NCI-H345 treated with DMSO at 0.1 percent for 48 hours (cell line): ENCODE measurements around the gene ANXA4.
A peak's percentile ranks its signal among the peaks of the same experiment; 100 is the strongest.
"Not testable (repeated sequence)": the region's sequence is repeated elsewhere in the genome, so short reads cannot be mapped to it uniquely, and the experiment has no call there.

Source experiments
- DNase-seq: peaks from one replicate; lab custom pipeline; 2025; ENCODE audit not compliant: unreplicated experiment; lab: John Stamatoyannopoulos, UW

Gene ANXA4

DNA sequence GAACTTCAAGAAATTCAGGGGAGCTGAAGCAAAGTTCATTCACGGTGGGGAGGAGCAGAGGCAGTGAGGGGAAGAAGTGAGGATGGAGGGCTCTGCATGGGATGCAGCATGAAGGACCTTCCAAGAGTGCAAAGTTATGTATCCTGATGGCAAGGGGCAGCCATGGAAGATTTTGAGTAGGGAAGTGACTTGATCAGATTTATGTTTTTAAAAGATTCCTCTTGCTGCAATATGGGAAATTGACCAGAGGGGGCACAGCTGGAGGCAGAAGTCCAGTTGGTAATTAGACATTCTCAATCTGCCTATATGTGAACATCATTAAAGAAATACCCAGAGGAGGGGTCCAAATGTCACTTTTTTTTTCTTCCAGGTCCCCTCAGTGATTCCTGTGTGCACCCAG, 21.5 kb upstream of the ANXA4 start:
- DNase-seq = no peak

DNA sequence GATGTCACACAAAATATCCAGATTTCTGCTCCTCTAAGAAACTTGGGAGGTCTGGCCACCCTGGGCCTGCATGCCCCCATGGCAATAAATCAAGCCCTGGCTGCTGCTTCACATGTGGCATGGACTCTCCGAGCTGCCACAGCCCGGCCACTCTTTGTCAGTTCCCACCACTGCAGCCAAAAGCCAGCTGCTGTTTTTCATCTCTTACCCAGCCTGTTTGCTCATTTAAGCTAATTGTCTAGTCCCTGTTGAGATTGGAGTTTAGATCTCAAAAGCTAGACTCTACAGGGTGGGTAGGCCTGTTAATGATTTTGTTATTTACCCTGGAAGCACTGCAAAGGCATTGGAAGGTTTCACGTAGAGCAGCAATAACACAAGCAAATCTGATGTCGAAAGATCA, 20.9 kb upstream of the ANXA4 start:
- DNase-seq = no peak

DNA sequence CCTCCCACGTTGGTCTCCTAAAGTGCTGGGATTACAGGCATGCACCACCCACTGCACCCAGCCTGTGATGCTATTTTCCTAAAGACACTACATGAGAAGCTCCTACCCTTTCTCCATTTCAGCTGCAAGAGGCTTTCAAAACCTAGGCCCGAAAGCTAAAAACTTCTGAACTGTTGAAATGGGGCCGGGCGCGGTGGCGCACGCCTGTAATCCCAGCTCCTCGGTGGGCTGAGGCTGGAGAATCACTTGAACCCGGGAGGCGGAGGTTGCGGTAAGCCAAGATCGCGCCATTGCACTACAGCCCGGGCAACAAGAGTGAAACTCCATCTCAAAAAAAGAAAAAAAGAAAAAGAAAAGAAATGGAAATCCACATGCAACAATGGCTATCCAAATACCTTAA, 18.1 kb upstream of the ANXA4 start:
- DNase-seq = no peak

DNA sequence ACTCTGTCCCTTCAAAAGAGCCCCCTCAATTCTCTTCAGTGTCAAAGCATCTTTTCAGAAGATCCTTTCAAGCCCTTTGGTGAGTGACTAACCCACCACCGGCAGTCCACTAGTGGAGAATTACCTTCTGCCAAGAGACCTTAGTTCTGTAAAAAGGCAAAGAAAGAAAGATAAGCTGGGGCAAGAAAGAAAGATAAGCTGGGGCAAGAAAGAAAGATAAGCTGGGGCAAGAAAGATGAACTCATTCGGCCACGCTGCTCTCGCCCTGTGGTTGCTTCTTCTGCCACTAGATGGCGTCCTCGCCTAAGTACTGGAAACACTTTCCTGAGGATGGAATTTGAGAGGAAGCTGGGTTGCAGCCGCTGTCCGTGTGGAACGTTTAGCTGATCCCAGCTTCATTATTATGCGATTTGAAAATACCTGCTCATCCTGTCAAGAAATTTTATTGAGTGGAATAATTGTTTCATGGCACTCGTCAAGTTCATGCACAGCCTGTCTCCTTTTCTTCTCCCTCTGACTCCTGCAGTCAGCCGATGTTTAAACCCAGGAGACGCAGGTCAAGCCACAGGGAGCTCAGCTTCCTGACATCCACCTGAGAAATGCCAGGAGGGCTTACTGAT, 17.3 kb upstream of the ANXA4 start:
- peak; percentile 87 for DNase-seq

DNA sequence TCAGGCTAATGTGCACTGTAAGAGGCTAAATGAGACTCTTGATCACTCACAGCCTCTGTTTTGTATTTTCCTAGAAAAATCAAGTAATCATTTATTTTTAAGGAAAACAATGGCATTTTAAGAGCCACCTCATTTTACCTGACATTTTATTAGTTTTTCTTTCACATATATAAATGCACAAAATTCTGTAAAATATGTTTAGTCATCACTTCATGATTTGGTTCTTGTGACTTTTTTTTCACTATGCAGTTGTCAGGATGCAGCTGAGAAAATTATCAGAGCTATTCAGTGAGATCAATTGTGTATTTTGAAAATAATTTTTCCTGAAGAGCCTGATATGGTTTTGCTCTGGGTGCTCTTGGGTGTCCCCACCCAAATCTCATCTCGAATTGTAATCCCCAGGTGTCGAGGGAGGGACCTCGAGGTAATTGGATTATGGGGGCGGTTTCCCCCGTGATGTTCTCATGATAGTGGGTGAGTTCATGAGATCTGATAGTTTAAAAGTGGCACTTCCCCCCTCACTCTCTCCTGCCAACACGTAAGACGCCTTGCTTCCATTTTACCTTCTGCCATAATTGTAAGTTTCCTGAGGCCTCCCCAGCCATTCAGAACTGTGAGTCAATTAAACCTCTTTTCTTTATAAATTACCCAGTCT, 16.1 kb upstream of the ANXA4 start:
- DNase-seq = no peak

DNA sequence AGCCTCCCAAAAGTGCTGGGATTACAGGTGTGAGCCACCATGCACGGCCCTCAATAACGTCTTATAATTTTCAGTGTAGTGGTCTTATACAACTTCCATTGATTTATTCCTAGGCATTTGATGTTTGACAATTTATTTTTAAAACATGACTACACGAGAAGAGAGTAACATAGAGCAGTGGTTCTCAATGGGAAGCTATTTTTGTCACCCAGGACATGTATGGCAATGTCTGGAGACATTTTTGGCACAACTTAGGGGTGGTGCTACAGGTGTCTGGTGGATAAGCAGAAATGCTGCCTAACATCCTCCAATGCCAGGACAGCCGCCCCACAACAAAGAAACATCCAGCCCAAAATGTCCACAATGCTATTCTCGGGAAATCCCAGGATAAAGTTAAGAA, 12.7 kb upstream of the ANXA4 start:
- no peak for DNase-seq

DNA sequence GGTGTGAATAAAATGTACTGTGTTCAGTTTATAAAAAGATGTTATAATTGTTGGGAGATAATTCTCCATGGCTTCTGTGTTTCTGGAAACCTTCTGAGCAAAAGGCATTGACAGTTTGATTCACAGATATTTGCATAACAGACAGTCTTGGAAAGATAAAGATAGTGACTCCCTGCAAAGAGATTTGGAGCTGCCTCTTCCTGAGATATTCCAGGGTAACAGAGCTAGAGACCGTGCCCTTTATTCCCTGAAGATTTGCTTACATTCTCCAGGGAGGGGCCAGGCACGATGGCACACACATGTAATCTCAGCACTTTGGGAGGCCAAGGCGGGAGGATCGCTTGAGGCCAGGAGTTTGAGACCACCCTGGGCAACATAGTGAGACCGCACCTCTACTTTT, 12.2 kb upstream of the ANXA4 start:
- no peak for DNase-seq

DNA sequence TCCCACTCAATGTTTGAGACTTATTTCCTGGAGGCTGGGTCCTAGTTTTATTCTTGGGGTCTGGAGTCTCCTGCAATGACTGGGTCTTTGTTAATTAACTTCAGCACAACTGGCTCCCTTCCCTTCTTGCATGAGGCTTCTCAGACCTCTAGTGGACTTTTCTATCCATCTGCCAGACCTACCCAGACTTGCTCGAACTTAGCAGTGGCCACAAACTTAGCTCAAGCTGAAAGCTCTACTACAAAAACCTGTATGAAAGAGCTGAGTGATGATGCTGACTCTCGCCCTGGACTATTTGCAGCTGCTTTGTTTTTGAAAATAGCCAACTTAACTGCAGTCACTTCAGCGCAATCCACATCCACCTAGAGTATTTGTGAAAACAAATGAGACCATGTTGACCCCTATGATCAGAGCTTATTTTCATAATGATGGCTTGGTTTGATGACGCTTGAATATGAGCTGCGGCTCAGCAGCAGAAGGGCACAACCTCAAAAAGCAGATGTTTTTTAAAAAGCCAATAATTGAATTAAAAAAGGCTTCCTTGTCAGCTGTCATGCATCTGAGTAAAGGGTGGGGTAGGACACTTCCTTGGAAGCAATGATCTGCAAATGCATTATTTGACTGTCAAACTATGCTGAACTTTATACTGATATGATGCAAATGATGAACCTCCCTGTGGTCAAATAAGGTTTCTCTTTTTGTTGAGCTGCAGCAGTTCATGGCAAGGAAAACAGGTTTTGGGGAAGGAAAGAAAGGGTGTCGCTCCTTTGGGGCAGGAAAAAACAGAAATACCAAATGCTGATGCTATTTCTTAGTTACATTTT, 10.6 kb upstream of the ANXA4 start:
- no peak for DNase-seq

DNA sequence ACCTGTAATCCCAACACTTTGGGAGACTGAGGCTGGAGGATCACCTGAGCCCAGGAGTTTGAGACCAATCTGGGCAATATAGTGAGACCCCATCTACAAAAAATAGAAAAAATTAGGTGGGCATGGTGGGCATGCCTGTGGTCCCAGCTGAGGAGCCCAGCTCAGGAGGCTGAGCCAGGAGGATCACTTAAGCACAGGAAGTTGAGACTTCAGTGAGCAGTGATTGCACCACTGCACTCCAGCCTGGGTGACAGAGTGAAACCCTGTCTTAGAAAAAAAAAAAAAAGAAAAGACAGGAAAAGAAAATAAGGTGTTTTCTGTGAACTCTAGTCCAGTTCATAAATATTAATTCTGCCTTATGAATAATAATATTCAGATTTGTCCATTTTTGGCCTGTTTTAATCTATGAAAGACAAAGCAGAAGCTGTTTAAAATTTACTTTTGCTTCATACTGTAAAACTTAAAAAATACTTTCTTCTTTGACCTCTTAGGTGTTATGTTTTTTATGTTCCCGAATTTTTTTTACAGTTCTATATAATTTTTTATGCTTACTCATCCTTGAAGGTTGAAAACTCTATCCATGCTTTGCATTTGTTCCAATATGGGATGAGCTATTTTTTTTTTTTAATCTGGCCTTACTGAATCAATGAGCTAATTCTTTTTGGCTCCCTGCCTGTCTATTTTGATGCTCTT, 8.4 kb upstream of the ANXA4 start:
- DNase-seq = no peak

DNA sequence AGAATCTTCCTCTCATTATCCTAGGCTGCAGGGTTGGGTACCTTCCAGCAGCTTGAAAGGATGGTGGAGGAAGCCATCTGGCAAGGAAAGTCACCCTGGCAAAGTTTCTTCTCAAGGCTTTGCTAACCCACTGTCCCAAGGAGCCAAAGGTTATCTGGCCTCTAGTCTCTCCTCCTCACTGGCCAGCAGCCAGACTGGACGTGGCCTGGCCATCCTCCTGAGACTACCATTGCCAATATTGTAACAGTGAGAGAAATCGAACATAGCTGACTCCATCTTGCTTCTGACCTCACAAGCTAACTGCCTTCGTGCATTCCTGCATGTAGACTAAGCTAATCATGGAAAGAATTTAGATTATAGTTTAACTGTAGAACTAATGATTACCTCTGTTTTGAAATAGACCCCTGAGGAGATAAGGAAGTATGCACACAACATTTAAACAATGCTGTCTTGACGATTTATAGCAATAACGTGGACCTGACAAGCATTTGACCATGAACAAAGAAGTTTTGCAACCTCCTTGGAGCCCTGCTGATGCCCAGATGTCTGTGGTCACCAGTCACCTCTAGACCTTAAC, 7.8 kb upstream of the ANXA4 start:
- DNase-seq = no peak

DNA sequence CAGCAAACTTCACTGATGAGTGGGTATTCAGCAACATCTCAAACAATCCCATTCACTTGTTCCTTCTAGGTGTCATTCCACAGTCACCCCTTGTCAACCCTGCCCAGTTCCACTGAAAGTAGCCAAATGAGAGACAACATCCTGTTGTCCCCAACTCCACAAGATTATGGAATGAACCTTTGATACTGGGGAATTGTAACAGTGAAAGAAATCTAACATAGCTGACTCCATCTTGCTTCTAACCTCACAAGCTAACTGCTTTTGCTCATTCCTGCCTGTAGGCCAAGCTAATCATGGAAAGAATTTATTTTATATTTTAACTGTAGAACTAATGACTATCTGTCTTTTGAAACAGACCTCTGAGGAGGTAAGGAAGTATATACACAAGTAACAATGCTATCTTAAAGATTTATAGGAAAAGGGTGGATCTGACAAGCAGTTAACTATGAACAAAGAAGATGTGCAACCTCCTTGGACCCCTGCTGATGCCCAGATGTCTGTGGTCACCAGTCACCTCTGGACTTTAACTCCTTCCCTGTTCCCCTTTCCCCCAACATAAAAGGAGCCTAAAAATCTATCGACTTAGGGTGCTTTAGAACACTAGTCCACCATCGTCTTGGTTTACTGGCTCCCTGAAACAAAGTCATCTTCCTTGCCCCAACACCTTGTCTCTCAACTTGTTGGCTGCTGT, 6.9 kb upstream of the ANXA4 start:
- no peak for DNase-seq

DNA sequence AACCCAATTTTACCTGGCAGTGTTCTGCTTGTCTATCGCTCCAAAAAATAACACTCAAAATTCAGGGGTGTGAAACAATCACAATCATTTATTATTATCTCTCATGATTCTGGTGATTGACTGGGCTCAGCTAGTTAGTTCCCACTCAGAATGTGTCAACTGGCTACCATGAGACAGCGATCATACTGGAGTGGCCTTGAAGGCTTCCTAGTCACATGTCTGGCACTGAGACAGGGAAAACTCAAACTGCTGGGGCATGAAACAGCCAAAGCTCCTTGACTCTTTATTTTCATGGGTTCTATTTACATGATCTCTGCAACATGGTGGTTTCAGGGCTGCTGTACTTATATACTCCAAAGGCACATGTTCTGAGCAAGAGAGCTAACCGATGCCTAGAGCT, 6.2 kb upstream of the ANXA4 start:
- no peak for DNase-seq

DNA sequence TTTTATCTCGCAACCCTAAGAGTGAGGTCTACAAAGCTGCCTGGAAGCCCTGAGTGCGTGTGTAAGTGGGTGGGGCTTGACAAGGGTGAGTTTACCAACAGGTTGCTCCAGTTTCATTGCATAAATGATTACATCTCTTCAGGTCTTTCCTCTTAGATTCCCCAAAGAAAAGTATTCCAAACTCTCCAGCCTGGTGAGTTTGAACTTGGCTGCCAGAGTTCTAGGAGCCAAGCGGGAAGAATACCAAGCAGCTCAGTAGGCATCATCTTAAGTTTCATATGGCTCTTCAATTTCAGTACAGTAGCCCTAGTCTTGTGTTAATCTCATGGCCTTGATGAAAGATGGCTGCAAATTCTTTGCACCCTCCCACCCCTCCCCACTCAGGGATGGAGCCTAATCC, 3.8 kb upstream of the ANXA4 start:
- not testable (repeated sequence) for DNase-seq

DNA sequence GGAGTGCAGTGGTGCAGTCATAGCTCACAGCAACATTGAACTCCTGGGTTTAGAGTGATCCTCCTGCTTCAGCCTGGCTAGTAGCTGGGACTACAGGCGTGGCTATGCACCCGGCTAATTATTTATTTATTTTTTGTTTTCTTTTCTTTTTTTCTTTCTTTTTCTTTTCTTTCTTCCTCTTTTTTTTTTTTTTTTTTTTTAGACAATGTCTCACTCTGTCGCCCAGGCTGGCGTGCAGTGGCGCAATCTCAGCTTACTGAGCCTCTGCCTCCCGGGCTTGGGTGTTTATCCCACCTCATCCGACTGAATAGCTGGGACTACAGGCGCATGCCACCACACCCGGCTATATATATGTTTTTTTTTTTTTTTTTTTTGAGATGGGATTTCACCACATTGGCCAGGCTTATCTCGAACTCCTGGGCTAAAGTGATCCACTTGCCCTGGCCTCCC, 1.4 kb upstream of the ANXA4 start:
- DNase-seq = no peak

DNA sequence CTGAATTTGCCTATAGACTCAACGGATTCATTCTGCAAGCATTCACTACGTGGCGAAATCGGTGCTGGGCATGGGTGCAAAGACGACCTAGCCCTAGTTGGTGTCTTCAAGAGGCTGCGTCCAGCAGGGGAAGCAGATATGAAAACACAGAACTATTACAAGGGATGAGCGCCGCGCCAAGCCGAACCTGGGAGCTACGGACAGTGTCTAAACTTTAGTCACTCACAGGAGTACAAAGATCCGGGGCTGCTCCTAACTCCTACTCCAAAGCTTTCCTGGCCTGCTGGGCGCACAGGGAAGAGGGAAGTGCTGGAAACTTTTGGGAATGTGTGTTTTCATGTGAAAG, 732 bp upstream of the ANXA4 start:
- DNase-seq = no peak

DNA sequence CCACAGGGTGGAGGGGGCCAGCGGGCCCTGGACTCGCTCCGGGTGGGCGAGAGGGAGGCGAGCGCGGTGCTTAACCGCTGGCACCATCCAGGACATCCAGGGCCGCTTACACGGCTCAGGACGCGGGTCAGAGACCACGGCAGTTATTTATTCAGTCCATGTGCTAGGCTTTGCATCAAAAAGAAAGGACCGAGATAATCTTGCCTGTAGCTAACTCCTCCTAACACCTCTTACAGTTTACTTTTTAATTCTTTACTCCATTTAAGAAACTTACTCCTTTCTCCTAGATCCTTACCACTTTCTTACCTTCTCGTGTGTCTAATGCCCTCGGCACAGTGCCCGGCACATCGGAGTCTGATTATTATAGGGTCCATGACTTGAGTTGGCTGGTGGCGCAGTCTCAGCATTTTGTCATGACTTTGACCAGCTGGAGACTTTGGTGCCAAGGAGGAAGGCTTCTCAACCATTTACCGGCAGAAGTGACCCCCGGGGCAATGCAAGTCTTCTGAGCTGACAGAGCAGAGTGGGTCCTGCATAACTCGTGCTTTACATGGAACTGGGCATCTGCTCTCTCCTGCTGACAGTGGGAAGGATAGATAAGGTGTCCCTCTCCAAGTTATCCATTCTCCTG, 503 bp downstream of the ANXA4 start:
- DNase-seq = no peak

DNA sequence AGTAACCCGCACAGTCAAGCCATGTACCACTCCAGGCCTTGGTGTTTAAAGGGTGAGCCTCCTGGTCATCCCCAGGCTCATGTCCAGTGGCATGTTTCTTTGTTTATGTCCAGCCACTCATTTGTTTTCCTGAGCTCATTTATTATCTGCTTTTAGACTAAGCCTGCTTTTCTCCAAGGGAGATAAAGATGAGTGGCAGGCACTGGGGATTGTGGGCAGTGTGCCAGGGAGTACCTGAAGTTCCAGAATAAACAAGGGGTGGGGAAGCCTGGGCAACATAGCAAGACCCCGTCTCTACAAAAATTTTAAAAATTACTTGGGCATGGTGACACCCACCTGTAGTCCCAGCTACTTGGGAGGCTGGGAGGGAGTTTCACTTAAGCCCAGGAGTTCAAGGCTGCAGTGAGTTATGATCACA, 1.9 kb downstream of the ANXA4 start:
- no peak for DNase-seq

DNA sequence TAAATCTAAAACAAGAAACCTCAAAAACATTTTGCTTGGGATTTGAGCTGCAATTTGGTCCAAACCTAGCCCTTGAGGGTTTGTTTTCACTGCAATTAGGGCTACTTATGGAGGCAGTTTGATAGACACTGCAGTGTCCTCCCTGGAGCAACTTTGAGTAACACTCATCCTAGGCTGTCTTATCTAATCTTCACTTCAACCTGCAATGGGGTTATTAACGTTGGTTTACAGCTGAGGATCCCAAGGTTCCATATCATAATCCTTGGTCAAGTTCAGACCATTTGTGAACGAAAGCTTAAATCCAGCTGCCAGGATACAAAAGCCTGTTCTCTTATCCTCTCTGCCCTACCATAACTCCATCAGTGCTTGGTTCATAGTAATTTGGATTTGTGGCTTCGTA, 2.5 kb downstream of the ANXA4 start:
- DNase-seq = no peak

DNA sequence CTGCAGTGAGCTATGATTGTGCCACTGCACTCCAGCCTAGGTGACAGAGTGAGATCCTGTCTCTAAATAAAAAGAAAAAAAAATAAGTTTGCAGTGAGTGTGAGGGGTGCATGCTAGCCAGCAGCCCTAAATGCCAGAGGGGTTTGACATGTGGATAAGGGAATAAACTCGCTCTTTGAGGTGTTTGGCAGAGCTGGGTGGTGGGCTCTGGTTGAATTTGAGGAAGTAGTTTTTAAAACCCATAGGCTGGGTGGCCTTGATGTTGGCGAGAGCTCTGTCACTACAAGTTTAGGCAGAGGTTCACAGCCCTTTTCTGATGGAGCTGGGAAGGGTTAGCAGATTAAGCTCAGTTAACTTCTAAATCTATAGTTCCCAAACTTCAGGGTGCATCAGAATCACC, 3.1 kb downstream of the ANXA4 start:
- no peak for DNase-seq

DNA sequence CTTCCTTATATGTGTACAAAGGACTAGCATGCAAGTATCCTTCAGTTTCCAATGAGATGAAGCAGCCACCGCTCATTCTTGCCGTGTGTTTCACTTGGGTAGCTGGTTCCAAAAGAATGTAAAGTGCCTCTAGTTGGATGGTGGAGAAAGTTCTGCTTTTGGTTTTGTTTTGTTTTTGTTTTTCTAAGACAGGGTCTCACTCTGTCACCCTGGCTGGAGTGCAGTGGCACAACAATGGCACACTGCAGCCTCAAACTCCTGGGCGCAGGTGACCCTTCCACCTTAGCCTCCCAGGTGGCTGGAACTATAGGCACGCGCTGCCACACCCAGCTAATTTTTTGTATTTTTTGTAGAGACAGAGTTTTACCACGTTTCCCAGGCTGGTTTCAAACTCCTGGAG, 8.3 kb downstream of the ANXA4 start:
- DNase-seq = no peak
